ENCODE results near the gene FBXW10. TPM values are rescaled to one million over a fixed set of nuclear protein-coding genes. Genes with fewer than 3 reads are reported as not detected.
"Not testable (repeated sequence)": the region's sequence is repeated elsewhere in the genome, so short reads cannot be mapped to it uniquely, and the experiment has no call there.

FBXW10 gene
- total RNA-seq, 1 donor from 2014 or later, result not detected

- not testable (repeated sequence) for H3K4me3 ChIP-seq (ENCODE audit: low read depth, low read length); H3K27me3 ChIP-seq (ENCODE audit: control insufficient read depth, insufficient read depth, low read length); FAIRE-seq; H3K36me3 ChIP-seq (ENCODE audit: control insufficient read depth, insufficient read depth, low read length)
- peak; percentile 27 for TF ChIP-seq CTCF (IDR thresholded peaks at IDR 0.05; ENCODE audit: insufficient read depth, low read length, severe bottlenecking)
- DNase-seq (ENCODE audit: low read depth), result peak; percentile 50
Measured at GRCh38 chr17:18816489-18817371, 72.9 kb downstream of the FBXW10 start.

GRCh38 chr17:18821430-18821829 lies 77.6 kb downstream of the FBXW10 start:
- peak; percentile 34 for DNase-seq (ENCODE audit: low read depth)
- not testable (repeated sequence) for H3K36me3 ChIP-seq (ENCODE audit: control insufficient read depth, insufficient read depth, low read length); H3K27me3 ChIP-seq (ENCODE audit: control insufficient read depth, insufficient read depth, low read length); H3K4me3 ChIP-seq (ENCODE audit: low read depth, low read length); FAIRE-seq

- not testable (repeated sequence) for H3K27me3 ChIP-seq (ENCODE audit: control insufficient read depth, insufficient read depth, low read length); H3K4me3 ChIP-seq (ENCODE audit: low read depth, low read length); H3K36me3 ChIP-seq (ENCODE audit: control insufficient read depth, insufficient read depth, low read length); FAIRE-seq; DNase-seq (ENCODE audit: low read depth)
Measured at GRCh38 chr17:18827613-18828012, 83.8 kb downstream of the FBXW10 start.

Other genes with a start within 250 kb of the FBXW10 start
- gene TBC1D28, start 99.7 kb upstream of the FBXW10 start, total RNA-seq, result 0.53 TPM in 1 of 2 replicates, not detected in the other
- 0.64 and 2.1 TPM in 2 replicates for gene FOXO3B, start 61.7 kb upstream of the FBXW10 start, total RNA-seq
- 152 and 172 TPM in 2 replicates for gene TVP23B, start 37.1 kb downstream of the FBXW10 start, total RNA-seq
- 36.9 and 46.5 TPM in 2 replicates for gene PRPSAP2, start 114.1 kb downstream of the FBXW10 start, total RNA-seq
- 0.13 TPM in 1 of 2 replicates, not detected in the other for gene SLC5A10, start 208.1 kb downstream of the FBXW10 start, total RNA-seq

Data from bronchial epithelial cell (primary cell).